Activated CD4-positive, CD25-positive, alpha-beta regulatory T cell treated with anti-CD3 and anti-CD28 coated beads, Interleukin-2, amount 50 U/mL, for 24 hours (primary cell): Measurements from ENCODE around the gene FTSJ1.
"Not testable (repeated sequence)": the region's sequence is repeated elsewhere in the genome, so short reads cannot be mapped to it uniquely, and the experiment has no call there.

Source experiments
- ATAC-seq, 2 donors: fragments of 150-1000 bp; cut with Tn5 transposase; one replicate each; pipeline ENCODE4 v1.10.0; 2021; ENCODE audit warnings: mild to moderate bottlenecking in 1 of 2, moderate library complexity in 1 of 2

FTSJ1 gene

GRCh38 chrX:48498374-48498809 lies 22.4 kb downstream of the FTSJ1 start:
- ATAC-seq, result no peak

GRCh38 chrX:48504261-48504660 lies 28.3 kb downstream of the FTSJ1 start:
- ATAC-seq, result no peak

DNA sequence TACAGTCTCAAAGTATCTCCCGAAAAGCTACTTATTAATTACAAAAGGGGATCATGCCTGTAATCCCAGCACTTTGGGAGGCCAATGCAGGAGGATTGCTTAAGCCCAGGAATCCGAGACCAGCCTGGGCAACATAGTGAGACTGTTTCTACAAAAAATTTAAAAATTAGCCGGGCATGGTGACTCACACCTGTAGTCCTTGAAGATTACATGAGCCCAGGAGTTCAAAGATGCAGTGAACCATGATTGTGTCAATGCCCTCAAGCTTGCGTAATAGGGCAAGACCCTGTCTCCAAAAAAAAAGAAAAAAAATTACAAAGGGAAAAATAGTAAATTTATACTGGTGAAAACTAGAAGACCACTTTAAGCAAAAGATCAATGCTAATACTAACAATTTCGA lies 29.5 kb downstream of the FTSJ1 start:
- no peak for ATAC-seq

- no peak for ATAC-seq
These were observed 31.2 kb downstream of the FTSJ1 start for GRCh38 chrX:48507246-48507645.

- ATAC-seq, result peak; percentile 92 to 95
These were observed 32.6 kb downstream of the FTSJ1 start, which contains the start of gene PORCN for GRCh38 chrX:48508400-48509244. Gene PORCN (plus strand): TSS chrX:48508992. CDS start chrX:48509821, 829 bp downstream.

DNA sequence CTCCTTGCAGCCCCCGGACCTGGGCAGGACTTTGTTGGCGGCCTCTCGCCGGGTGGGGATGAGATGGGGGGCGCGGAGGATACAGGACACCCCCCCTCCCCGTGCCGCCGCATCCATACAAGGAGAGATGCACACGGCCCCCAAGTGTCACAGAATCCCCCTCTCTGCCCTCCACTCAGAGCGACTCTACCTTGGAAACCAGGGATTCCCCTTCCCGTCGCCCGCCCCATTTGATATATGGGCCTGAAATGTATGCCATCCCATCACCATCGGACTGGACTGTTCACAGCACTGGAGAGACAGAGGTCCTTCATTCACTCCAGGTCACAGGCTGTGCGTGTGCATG lies 33.2 kb downstream of the FTSJ1 start:
- peak; percentile 22 to 25 for ATAC-seq

DNA sequence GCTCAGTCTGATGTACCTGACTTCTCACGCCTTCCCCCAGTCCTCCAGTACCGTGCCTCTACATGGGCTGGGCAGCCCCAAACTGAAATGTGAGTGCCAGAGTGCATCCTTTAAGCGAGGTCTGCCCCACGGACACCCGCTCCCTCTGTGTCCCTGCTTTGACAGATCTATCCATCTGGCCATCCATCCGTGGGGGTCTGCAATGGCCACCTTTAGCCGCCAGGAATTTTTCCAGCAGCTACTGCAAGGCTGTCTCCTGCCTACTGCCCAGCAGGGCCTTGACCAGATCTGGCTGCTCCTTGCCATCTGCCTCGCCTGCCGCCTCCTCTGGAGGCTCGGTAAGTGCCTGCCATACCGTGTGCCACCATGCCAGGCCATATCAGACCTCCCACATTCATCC lies 33.6 kb downstream of the FTSJ1 start:
- ATAC-seq, result peak in 1 of 2 donors; percentile 9

DNA sequence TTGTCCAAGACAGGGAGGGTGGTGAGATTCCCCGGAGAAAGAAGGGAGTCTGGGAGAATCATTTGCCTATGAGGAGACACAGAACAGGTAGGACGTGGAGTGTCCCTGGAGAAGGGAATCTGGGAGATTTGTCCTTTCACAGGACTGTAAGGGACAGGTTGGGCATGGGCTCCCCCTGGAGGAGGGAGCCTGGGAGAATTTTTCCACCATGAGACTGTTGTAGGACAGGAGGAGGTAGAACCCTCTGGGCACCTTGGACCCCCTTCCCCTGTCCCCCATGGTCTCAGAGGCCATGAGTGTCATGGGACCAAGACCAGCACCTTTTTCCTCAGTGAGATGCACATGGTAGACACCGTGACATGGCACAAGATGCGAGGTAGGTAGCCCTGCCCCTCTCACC lies 35.6 kb downstream of the FTSJ1 start:
- ATAC-seq, result no peak

DNA sequence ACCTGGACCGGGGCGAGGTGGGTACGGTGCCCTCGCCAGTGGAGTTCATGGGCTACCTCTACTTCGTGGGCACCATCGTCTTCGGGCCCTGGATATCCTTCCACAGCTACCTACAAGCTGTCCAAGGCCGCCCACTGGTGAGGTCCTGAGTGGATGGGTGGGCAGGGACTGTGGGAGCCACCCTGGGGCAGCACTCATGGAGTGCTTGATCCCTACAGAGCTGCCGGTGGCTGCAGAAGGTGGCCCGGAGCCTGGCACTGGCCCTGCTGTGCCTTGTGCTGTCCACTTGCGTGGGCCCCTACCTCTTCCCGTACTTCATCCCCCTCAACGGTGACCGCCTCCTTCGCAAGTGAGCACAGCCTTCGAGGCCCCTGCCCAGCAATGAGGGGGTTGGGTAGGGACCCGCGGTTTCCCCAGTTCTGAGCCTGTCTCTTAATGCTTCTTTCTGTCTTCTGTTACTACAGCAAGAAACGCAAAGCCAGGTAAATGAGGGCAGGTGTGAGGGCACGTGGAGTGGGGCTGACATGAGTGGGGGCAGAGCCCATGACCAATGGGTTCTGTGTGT lies 36.5 kb downstream of the FTSJ1 start:
- ATAC-seq, result no peak

GRCh38 chrX:48513670-48514069 lies 37.7 kb downstream of the FTSJ1 start:
- ATAC-seq, result no peak

- ATAC-seq, result no peak
These were observed 38.3 kb downstream of the FTSJ1 start for GRCh38 chrX:48514126-48514806.

DNA sequence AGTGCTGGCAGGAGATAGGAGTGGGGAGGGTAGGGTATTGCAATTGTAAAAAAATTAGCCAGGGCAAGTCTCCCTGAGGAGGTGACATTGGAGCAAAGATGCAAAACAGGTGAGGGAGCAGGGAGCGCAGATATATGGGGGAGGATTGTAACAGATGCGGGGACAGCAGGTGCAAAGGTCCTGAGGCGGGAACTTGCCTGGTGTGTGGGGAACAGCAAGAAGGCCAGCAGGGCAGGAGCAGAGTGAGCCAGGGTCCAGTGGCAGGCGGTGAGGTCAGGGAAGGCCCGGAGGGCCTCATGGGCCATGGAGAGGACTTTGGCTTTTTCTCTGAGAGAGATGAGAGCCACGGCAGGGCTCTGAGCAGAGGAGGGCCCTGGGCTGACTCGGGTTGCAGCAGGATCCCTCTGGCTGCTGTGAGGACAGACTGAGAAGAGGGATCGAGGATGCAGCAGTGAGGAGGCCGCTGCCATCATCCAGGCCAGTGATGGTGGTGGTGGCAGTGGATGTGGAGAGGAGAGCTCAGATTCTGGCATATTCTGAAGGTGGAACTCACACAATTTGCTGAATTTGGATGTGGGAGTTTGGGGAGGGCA lies 39.0 kb downstream of the FTSJ1 start:
- no peak for ATAC-seq

DNA sequence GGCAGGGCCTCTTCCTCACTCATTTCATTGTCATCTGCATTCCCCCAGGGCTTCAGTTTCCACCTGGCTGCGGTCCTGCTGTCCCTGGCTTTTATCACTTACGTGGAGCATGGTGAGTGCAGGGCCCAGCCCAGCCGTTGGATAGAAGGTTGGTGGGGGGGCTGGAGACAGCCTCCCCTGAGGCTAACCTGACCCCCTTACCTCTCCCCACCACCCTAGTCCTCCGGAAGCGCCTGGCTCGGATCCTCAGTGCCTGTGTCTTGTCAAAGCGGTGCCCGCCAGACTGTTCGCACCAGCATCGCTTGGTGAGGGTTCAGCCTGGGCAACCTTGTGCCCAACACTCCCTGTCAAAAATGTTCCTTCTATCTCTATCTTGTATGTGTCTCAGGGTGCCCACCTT lies 39.8 kb downstream of the FTSJ1 start:
- ATAC-seq, result no peak

GRCh38 chrX:48516285-48516684 lies 40.3 kb downstream of the FTSJ1 start:
- ATAC-seq, result no peak

DNA sequence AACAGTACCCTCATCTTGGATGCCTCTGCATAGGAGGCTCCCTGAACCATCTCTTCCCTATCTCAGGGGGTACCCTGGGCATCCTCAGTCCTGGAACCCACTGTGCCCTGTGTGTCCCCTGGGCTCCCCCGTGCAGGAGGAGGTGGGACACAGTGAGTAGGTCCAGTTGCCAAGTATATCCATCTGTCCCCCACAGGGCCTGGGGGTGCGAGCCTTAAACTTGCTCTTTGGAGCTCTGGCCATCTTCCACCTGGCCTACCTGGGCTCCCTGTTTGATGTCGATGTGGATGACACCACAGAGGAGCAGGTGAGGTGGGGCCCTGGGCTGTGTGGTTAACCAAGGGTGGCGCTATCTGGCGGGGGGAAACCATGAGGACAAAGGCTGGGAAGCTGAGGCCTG lies 41.0 kb downstream of the FTSJ1 start:
- ATAC-seq, result no peak

GRCh38 chrX:48519481-48519880 lies 43.5 kb downstream of the FTSJ1 start:
- not testable (repeated sequence) for ATAC-seq

DNA sequence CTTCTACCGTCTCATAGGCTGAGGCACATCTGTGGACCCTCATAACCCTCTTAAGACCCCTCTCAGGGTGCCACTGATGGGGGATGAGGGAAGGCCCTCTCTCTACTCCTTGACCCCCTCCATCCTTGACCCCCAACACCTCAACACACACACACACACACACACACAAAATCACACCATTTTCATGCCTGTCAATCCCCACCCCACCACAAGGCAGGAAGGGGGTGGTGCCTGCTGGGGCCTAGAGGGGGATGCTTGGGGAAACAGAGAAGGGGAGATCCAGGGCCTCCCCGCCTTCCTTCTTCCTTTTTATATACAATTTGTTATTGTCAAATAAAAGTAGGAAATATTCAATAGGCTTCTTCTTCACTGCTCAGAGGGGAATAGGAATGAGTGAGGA lies 44.5 kb downstream of the FTSJ1 start:
- no peak for ATAC-seq

GRCh38 chrX:48520976-48521352 lies 45.0 kb downstream of the FTSJ1 start:
- ATAC-seq, result no peak

GRCh38 chrX:48521353-48522243 lies 45.6 kb downstream of the FTSJ1 start, which contains the start of gene EBP:
Gene EBP (plus strand): TSS chrX:48521808. CDS start chrX:48523772, 1,964 bp downstream.
- peak; percentile 93 to 96 for ATAC-seq

DNA sequence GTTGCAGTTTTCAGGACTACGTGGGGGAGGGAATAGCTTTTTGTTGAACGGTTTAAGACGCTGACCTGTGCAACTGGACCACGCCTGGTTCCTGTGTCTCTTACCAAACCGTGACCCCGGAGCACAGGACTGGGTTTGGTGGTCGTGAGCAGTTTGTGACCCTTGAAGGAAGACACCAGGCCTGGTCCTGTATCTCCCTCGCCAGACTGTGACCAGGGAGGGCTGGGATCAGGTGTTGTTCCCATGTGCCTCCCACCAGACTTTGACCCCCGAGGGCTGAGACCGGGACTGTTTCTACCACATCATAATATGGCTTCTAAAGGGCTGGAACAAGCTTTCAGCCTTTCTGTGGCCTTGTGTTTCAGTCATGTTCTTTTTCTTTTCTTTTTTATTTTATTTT lies 46.3 kb downstream of the FTSJ1 start:
- ATAC-seq, result no peak

- ATAC-seq, result no peak
These were observed 47.7 kb downstream of the FTSJ1 start for GRCh38 chrX:48523682-48524081.

GRCh38 chrX:48525853-48526252 lies 49.9 kb downstream of the FTSJ1 start:
- not testable (repeated sequence) for ATAC-seq
